WTC11 (cell line): ENCODE data around the gene NFATC2.

Experiments
- TP53 ChIP-seq: sonication (generic); formaldehyde crosslinking; IDR thresholded peaks from 2 replicates; pipeline ENCODE4 v1.8.1; 2023; ENCODE audit warnings: mild to moderate bottlenecking, missing genetic modification reagents
- USF1 ChIP-seq: sonication (generic); formaldehyde crosslinking; IDR thresholded peaks from 2 replicates; pipeline ENCODE4 v1.8.0; 2022; ENCODE audit warnings: mild to moderate bottlenecking, missing genetic modification reagents

DNA sequence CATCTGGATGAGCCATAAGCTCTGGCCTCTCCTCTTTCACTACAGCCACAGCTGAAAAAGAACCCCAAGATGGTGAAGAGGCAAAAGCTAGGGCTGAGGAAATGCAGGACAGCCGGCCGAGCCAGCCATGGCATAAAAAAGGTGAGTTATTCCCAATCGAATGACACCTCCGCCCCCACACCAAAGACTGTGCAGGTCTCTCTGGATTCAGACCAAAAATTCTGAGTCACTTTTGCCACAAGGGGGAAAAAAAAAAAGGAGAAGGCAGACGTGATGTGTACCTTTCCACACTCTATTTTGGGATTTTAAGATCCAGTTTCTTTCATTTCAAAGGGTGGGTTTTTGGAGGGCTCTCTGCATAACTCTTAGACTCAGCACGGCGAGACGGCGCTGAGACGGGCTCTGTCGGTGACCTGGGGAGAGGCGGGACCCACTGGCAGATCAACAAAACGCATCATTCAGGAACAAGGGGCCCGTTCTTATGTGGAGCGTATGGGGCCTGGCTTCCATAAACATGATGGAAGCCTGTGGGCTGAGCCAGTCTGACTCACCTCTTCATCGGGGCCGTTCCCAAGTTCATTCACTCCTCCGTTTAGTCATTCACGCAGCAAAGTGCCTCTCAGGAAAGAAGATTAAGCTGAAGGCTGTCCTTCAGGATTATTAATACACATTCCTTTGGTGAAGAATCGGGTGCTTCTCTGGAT, 54.8 kb downstream of the NFATC2 start:
- no peak for TF ChIP-seq TP53 (CRISPR knock-in tag)
- no peak for TF ChIP-seq USF1 (CRISPR knock-in tag)
